K562 (cell line): ENCODE data around the gene RNF11. TPM values are rescaled to one million over a fixed set of nuclear protein-coding genes. Genes with fewer than 3 reads are reported as not detected.
A peak's percentile ranks its signal among the peaks of the same experiment; 100 is the strongest.

Source experiments
- ATAC-seq: fragments of 200-7000 bp; cut with Tn5 transposase; 3 replicates; pipeline ENCODE4 v1.9.1; 2020; ENCODE audit warnings: moderate library complexity
- BruUV-seq: library from RNA; stranded (reverse); fragments of 400-500 nt; replicated peaks from 2 replicates; lab custom pipeline; 2021; lab: Mats Ljungman, UMichigan
- CTCF ChIA-PET: fragments of 300-600 bp; formaldehyde crosslinking; extraction: SDS; loops from one replicate; lab custom pipeline; 2021; ENCODE audit warnings: low intra/inter-chr PET ratio; lab: Yijun Ruan, JAX
- POLR2A ChIA-PET: fragments of 300-600, 350-650 bp; sonication (Branson Sonifier 250); formaldehyde crosslinking; extraction: SDS; loops from one replicate; lab custom pipeline; 2021; ENCODE audit warnings: antibody characterized with exemption, inconsistent platforms; lab: Yijun Ruan, JAX
- DNase-seq, 4 experiments: peaks; one replicate each; pipeline versions ENCODE4 v3.0.0 to v3.0.0-alpha.2; 2011 to 2018; ENCODE audit warnings: low spot score in 3 of 4, mixed read lengths in 3 of 4; ENCODE audit errors: extremely low read depth in 1 of 4
- FAIRE-seq: peaks from 2 replicates; lab custom pipeline; 2011; peaks lifted over from hg19 to GRCh38; lab: Jason Lieb, UNC
- H2AFZ ChIP-seq: 2 replicates; pipeline ENCODE4 v1.6.0; 2011; ENCODE audit warnings: low read depth, low read length, control low read depth, inconsistent platforms
- H3K27ac ChIP-seq: fragments of 200-600 bp; 3 replicates; pipeline ENCODE4 v1.8.0; 2011; ENCODE audit warnings: low read depth, mild to moderate bottlenecking, control low read depth, inconsistent platforms, low read length, moderate library complexity, mixed read lengths; ENCODE audit errors: extremely low read depth
- H3K27me3 ChIP-seq, 2 experiments: fragments of 300-600 bp in 1 of 2; 2 replicates in 1 of 2; 3 replicates in 1 of 2; pipeline versions ENCODE4 v1.6.0 to v1.8.0; 2011; ENCODE audit warnings: inconsistent platforms in 2 of 2, low read length in 2 of 2, mild to moderate bottlenecking in 1 of 2, mixed read lengths in 1 of 2, moderate library complexity in 1 of 2; ENCODE audit not compliant: control insufficient read depth in 2 of 2, insufficient read depth in 2 of 2
- H3K36me3 ChIP-seq: fragments of 300-600 bp; 3 replicates; pipeline ENCODE4 v1.8.0; 2011; ENCODE audit warnings: mild to moderate bottlenecking, low read length, inconsistent platforms; ENCODE audit not compliant: control insufficient read depth, insufficient read depth
- H3K4me1 ChIP-seq, 2 experiments: fragments of 200-600 bp in 1 of 2; replicated peaks in 1 of 2; 2 replicates in 1 of 2; 3 replicates in 1 of 2; pipeline versions ENCODE4 v1.5.1 to v1.8.0; 2011; ENCODE audit warnings: inconsistent platforms in 2 of 2, low read length in 2 of 2, mild to moderate bottlenecking in 1 of 2, mixed read lengths in 1 of 2, moderate library complexity in 1 of 2; ENCODE audit not compliant: control insufficient read depth in 2 of 2, insufficient read depth in 2 of 2
- H3K4me2 ChIP-seq: 2 replicates; pipeline ENCODE4 v1.6.1; 2011; ENCODE audit warnings: low read length, control low read depth, inconsistent platforms, mixed read lengths; ENCODE audit not compliant: insufficient read depth
- H3K4me3 ChIP-seq: fragments of 200-600 bp; sonication (generic), shearing (Covaris generic); 2 replicates; pipeline ENCODE4 v1.5.1; 2016; ENCODE audit warnings: control low read depth, inconsistent platforms
- H3K79me2 ChIP-seq: fragments of 200-600 bp; 3 replicates; pipeline ENCODE4 v1.8.0; 2011; ENCODE audit warnings: low read length, inconsistent platforms; ENCODE audit not compliant: control insufficient read depth, insufficient read depth
- H3K9ac ChIP-seq, 2 experiments: 2 replicates each; pipeline versions ENCODE4 v1.6.0 to v1.6.1; 2011; ENCODE audit warnings: low read depth in 2 of 2, low read length in 2 of 2, control low read depth in 1 of 2, inconsistent platforms in 1 of 2, mild to moderate bottlenecking in 1 of 2, mixed read lengths in 1 of 2; ENCODE audit not compliant: insufficient read depth in 1 of 2
- H3K9me1 ChIP-seq: one replicate; pipeline ENCODE4 v1.6.0; 2011; ENCODE audit warnings: inconsistent platforms, mild to moderate bottlenecking, low read length, moderate library complexity; ENCODE audit not compliant: control insufficient read depth, insufficient read depth
- H3K9me3 ChIP-seq: replicated peaks from 2 replicates; pipeline ENCODE4 v1.5.1; 2011; ENCODE audit warnings: low read depth, low read length, inconsistent platforms; ENCODE audit not compliant: control insufficient read depth, insufficient read depth
- H4K20me1 ChIP-seq: replicated peaks from 2 replicates; pipeline ENCODE4 v1.6.1; 2011; ENCODE audit warnings: low read length, inconsistent platforms, mixed read lengths; ENCODE audit not compliant: control insufficient read depth, insufficient read depth
- BRD9 ChIP-seq: fragments of 450-650 bp; IDR thresholded peaks from 2 replicates; pipeline ENCODE4 v1.6.1; 2018; ENCODE audit warnings: low read depth; ENCODE audit not compliant: partially characterized antibody
- CBFA2T3 ChIP-seq: fragments of 450-650 bp; IDR thresholded peaks from 2 replicates; pipeline ENCODE4 v1.6.1; 2017
- CBX2 ChIP-seq: fragments of 200-600 bp; sonication (generic); IDR thresholded peaks from one replicate; pipeline ENCODE4 v1.6.1; 2012; ENCODE audit warnings: mild to moderate bottlenecking, low read length, inconsistent platforms; ENCODE audit not compliant: insufficient read depth, poor library complexity, severe bottlenecking
- CTBP1 ChIP-seq: fragments of 450-650 bp; IDR thresholded peaks from 2 replicates; pipeline ENCODE4 v1.6.1; 2016; ENCODE audit warnings: borderline replicate concordance
- DDX20 ChIP-seq: fragments of 450-650 bp; IDR thresholded peaks from 2 replicates; pipeline ENCODE4 v1.6.1; 2016; ENCODE audit warnings: missing genetic modification characterization, low read depth, mild to moderate bottlenecking, missing compliant biosample characterization, moderate library complexity
- ESRRB ChIP-seq: fragments of 250-450 bp; sonication (Bioruptor Pico); IDR thresholded peaks from 2 replicates; pipeline ENCODE4 v1.5.0; 2020; ENCODE audit warnings: mild to moderate bottlenecking, moderate library complexity, borderline replicate concordance
- HMG20B ChIP-seq: fragments of 250-450 bp; sonication (Bioruptor Pico); IDR thresholded peaks from 2 replicates; pipeline ENCODE4 v1.5.0; 2021; ENCODE audit warnings: mild to moderate bottlenecking
- HNRNPLL ChIP-seq: fragments of 200-400 bp; formaldehyde crosslinking; IDR thresholded peaks from 2 replicates; pipeline ENCODE4 v1.6.1; 2017; ENCODE audit warnings: low read length, low read depth, mild to moderate bottlenecking; ENCODE audit not compliant: poor library complexity, severe bottlenecking
- HOXB6 ChIP-seq: fragments of 250-450 bp; sonication (Bioruptor Pico); IDR thresholded peaks from 2 replicates; pipeline ENCODE4 v1.5.1; 2022; ENCODE audit warnings: mild to moderate bottlenecking, borderline replicate concordance
- JUND ChIP-seq, 2 experiments: IDR thresholded peaks; 2 replicates in 1 of 2; 3 replicates in 1 of 2; pipeline ENCODE4 v1.6.1; 2011; ENCODE audit warnings: borderline replicate concordance in 2 of 2, low read depth in 2 of 2, low read length in 2 of 2, improper control_type of control experiment in 1 of 2, missing biosample characterization in 1 of 2, missing genetic modification characterization in 1 of 2, missing genetic modification reagents in 1 of 2
- MCM5 ChIP-seq: fragments of 450-650 bp; IDR thresholded peaks from 2 replicates; pipeline ENCODE4 v1.6.1; 2016; ENCODE audit warnings: low read depth
- SRSF3 ChIP-seq: fragments of 200-400 bp; formaldehyde crosslinking; IDR thresholded peaks from 2 replicates; pipeline ENCODE4 v1.6.1; 2016; ENCODE audit warnings: mild to moderate bottlenecking, low read length, moderate library complexity; ENCODE audit not compliant: insufficient read depth
- ZBTB17 ChIP-seq: fragments of 450-650 bp; formaldehyde crosslinking; IDR thresholded peaks from 2 replicates; pipeline ENCODE4 v1.4.0; 2020; ENCODE audit warnings: mild to moderate bottlenecking
- ZNF354B ChIP-seq: fragments of 250-450 bp; sonication (Bioruptor Pico); IDR thresholded peaks from 2 replicates; pipeline ENCODE4 v1.4.0; 2020
- ZSCAN29 ChIP-seq: fragments of 450-650 bp; IDR thresholded peaks from 2 replicates; pipeline ENCODE4 v1.6.1; 2017
- WGBS: fragments of 100-300 bp; shearing (Covaris generic); methylation state at CpG from one replicate; pipeline ENCODE4 v1.1.6; 2016; ENCODE audit warnings: low coverage, mixed read lengths; ENCODE audit not compliant: insufficient coverage; ENCODE audit errors: missing lambda C conversion rate; 5-methylcytosine and 5-hydroxymethylcytosine counted together
- in situ Hi-C: fragments of 300-500 bp; cut with MboI; formaldehyde crosslinking; loops from 4 replicates; pipeline ENCODE4 v1.15.0; 2018; ENCODE audit warnings: inconsistent platforms, mixed read lengths
- intact Hi-C: fragments of 100-400 bp; cut with micrococcal nuclease; formaldehyde crosslinking; loops from 2 replicates; pipeline ENCODE4 v1.14.2; 2022
- polyA plus RNA-seq, 8 experiments: library from polyadenylated mRNA; depleted of rRNA in 4 of 8; stranded (reverse) in 5 of 8; unstranded in 3 of 8; fragments of >200 nt; fragmentation: Nextera tagmentation in 2 of 8; fragmentation: Illumina TruSeq in 1 of 8; extraction: Ambion mirVana in 2 of 8; extraction: Trizol in 1 of 8; gene quantifications; 2 replicates each; pipeline versions ENCODE4 v1.2.1 to v1.2.3, GENCODE V29; 2011 to 2014; ENCODE audit warnings: inconsistent platforms in 1 of 8, missing spikeins in 1 of 8
- total RNA-seq, 7 experiments: library from RNA; depleted of rRNA in 6 of 7; stranded (reverse); fragments of >200 nt in 6 of 7; fragmentation: Illumina TruSeq in 2 of 7; extraction: Trizol in 2 of 7; gene quantifications; 2 replicates each; pipeline versions ENCODE4 v1.2.1 to v1.2.3, GENCODE V29; 2011 to 2021; ENCODE audit warnings: low replicate concordance in 1 of 7
- TF ChIP-seq, protein P1 (sequence below): sonication (generic); formaldehyde crosslinking; IDR thresholded peaks from 2 replicates; pipeline ENCODE4 v1.8.0; 2022; ENCODE audit warnings: missing genetic modification reagents, mild to moderate bottlenecking, borderline replicate concordance
- TF ChIP-seq, protein P2 (sequence below): sonication (generic); formaldehyde crosslinking; IDR thresholded peaks from 2 replicates; pipeline ENCODE4 v1.8.0; 2022; ENCODE audit warnings: mild to moderate bottlenecking, missing genetic modification reagents

RNF11 gene
- total and polyA plus RNA-seq, 9 of the 15 experiments (the other 6 are each of a cell fraction or from before 2014, with no cell fraction given): 5.7 to 34.3 (median 23.1) TPM

- DNase-seq: no peak
- Histone ChIP-seq H3K4me3 (no peak overlapping the region), H3K9me3 (no peaks in the 10 kb centered on the region), H3K9me1 (no peaks in the 10 kb centered on the region), H2AFZ (no peak overlapping the region), H3K79me2 (no peaks in the 10 kb centered on the region), H3K4me1 (peaks cover 17 to 61% of the 10 kb centered on the region in 2 experiments; a peak in 4 of 5 replicates), H3K27me3 (no peaks in the 10 kb centered on the region), H3K4me2 (no peak overlapping the region), H4K20me1 (no peaks in the 10 kb centered on the region), H3K9ac (no peak overlapping the region), H3K36me3 (no peaks in the 10 kb centered on the region), H3K27ac (no peak overlapping the region)
- CTCF ChIA-PET: no interaction called here
- WGBS: 47% methylated on average over 6 of the region's 6 CpGs
- no TSS peak for BruUV-seq
- FAIRE-seq: no peak
- intact Hi-C loops (loop anchor here (5.0 kb wide), 2 partner anchors 63 to 428 kb away; partner anchors contain the start of gene RNF11), in situ Hi-C loops (no loop called here)
- ATAC-seq: no peak
- POLR2A ChIA-PET: interaction anchor here (0.6 kb wide), 1 partner anchor 28 kb away, joined by 5 read pairs; no protein-coding TSS in a partner anchor
- no peak for TF ChIP-seq HNRNPLL
- TF ChIP-seq ZBTB17 (CRISPR knock-in tag): peak; percentile 87
- TF ChIP-seq CTBP1: no peak
- no peak for TF ChIP-seq JUND (IDR thresholded peaks at IDR 0.05; ENCODE audit: borderline replicate concordance, low read depth, low read length)
- TF ChIP-seq JUND (tag; IDR thresholded peaks at IDR 0.05; ENCODE audit: borderline replicate concordance, low read depth, low read length): no peak
- TF ChIP-seq ZSCAN29: no peak
- no peak for TF ChIP-seq SRSF3
- no peak for TF ChIP-seq MCM5
- TF ChIP-seq HMG20B: no peak
- TF ChIP-seq ESRRB: no peak
- TF ChIP-seq, protein P1, sequence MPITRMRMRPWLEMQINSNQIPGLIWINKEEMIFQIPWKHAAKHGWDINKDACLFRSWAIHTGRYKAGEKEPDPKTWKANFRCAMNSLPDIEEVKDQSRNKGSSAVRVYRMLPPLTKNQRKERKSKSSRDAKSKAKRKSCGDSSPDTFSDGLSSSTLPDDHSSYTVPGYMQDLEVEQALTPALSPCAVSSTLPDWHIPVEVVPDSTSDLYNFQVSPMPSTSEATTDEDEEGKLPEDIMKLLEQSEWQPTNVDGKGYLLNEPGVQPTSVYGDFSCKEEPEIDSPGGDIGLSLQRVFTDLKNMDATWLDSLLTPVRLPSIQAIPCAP (CRISPR knock-in tag): no peak
- no peak for TF ChIP-seq HOXB6 (CRISPR knock-in tag)
- TF ChIP-seq, protein P2, sequence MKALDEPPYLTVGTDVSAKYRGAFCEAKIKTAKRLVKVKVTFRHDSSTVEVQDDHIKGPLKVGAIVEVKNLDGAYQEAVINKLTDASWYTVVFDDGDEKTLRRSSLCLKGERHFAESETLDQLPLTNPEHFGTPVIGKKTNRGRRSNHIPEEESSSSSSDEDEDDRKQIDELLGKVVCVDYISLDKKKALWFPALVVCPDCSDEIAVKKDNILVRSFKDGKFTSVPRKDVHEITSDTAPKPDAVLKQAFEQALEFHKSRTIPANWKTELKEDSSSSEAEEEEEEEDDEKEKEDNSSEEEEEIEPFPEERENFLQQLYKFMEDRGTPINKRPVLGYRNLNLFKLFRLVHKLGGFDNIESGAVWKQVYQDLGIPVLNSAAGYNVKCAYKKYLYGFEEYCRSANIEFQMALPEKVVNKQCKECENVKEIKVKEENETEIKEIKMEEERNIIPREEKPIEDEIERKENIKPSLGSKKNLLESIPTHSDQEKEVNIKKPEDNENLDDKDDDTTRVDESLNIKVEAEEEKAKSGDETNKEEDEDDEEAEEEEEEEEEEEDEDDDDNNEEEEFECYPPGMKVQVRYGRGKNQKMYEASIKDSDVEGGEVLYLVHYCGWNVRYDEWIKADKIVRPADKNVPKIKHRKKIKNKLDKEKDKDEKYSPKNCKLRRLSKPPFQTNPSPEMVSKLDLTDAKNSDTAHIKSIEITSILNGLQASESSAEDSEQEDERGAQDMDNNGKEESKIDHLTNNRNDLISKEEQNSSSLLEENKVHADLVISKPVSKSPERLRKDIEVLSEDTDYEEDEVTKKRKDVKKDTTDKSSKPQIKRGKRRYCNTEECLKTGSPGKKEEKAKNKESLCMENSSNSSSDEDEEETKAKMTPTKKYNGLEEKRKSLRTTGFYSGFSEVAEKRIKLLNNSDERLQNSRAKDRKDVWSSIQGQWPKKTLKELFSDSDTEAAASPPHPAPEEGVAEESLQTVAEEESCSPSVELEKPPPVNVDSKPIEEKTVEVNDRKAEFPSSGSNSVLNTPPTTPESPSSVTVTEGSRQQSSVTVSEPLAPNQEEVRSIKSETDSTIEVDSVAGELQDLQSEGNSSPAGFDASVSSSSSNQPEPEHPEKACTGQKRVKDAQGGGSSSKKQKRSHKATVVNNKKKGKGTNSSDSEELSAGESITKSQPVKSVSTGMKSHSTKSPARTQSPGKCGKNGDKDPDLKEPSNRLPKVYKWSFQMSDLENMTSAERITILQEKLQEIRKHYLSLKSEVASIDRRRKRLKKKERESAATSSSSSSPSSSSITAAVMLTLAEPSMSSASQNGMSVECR (CRISPR knock-in tag): no peak
- no peak for TF ChIP-seq DDX20
- no peak for TF ChIP-seq BRD9
- no peak for TF ChIP-seq ZNF354B (CRISPR knock-in tag)
- TF ChIP-seq CBX2: no peak
- peak; percentile 24; the same call in 1 of the 2 replicates for TF ChIP-seq CBFA2T3
Observed at GRCh38 chr1:51299981-51300670, 64.1 kb downstream of the RNF11 start.
